ENCODE measurements around the gene MATN3. TPM values are rescaled to one million over a fixed set of nuclear protein-coding genes. Genes with fewer than 3 reads are reported as not detected.

MATN3 gene
- total RNA-seq, 1 experiment from 2014 or later: 13.5 TPM

DNA sequence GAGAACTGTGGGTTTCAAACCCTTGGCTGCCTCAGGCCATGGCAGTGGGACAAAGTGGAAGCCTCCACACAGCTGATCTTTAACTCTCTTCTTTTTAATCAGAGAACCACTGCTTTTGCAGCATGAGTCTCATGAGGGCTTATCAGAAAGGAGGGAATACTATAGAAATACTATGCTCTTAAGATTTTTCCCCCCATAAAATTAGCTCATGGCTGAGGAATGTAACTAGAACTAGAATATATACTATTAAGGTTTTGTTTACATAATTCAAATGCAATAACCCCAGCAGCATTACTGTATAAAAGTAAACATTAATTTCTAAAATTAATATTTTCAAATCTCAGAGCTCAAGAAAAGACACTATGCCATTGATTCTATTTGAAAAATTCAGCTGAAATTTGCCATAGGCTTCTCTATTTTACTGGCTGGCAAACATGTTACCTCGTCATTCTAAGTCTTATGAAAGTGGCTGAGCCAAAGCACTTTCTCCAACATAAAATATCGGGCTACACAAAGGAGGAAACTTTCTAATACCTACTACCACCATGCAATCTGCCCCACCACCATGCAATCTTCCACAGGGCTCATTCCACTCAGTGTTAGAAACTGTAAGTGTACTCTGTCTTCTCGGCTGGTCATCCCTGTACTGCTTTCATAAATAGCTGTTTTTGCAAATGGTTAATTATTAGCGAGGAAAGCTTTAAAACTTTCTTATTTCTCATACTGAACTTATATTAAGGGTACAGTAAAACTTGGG is 65.1 kb downstream of the MATN3 start:
- H2BK12ac ChIP-seq (ENCODE audit: insufficient read length, low read depth, low read length): no peak overlapping the region
- Mint-ChIP-seq H3K9me3 (no peaks in the 10 kb centered on the region), H3K36me3 (ENCODE audit: insufficient read depth in 1 of 3, low read depth in 3 of 3) (peaks cover 0 to 7% (median under 1%) of the 10 kb centered on the region in 3 experiments; a peak in 4 of 7 replicates), H3K4me3 (no peak overlapping the region), H3K4me1 (peaks cover 19 to 23% of the 10 kb centered on the region in 2 experiments), H3K27ac (no peak overlapping the region), H3K27me3 (ENCODE audit: low read depth) (no peaks in the 10 kb centered on the region)
- TF ChIP-seq, protein P1, sequence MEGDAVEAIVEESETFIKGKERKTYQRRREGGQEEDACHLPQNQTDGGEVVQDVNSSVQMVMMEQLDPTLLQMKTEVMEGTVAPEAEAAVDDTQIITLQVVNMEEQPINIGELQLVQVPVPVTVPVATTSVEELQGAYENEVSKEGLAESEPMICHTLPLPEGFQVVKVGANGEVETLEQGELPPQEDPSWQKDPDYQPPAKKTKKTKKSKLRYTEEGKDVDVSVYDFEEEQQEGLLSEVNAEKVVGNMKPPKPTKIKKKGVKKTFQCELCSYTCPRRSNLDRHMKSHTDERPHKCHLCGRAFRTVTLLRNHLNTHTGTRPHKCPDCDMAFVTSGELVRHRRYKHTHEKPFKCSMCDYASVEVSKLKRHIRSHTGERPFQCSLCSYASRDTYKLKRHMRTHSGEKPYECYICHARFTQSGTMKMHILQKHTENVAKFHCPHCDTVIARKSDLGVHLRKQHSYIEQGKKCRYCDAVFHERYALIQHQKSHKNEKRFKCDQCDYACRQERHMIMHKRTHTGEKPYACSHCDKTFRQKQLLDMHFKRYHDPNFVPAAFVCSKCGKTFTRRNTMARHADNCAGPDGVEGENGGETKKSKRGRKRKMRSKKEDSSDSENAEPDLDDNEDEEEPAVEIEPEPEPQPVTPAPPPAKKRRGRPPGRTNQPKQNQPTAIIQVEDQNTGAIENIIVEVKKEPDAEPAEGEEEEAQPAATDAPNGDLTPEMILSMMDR (conservative IDR thresholded peaks at IDR 0.05): no peak
- H3K9ac ChIP-seq (ENCODE audit: extremely low read depth, insufficient read length, low read length): no peak overlapping the region
- H2AK5ac ChIP-seq (ENCODE audit: insufficient read length, low read length): no peak overlapping the region
- H3K56ac ChIP-seq (ENCODE audit: insufficient read length, low read depth, low read length): no peak overlapping the region
- no peak overlapping the region for H3K4me2 ChIP-seq (ENCODE audit: insufficient read depth, insufficient read length, low read length)
- H2AFZ ChIP-seq (ENCODE audit: low read length): no peak overlapping the region
- 0 out of 2 replicates have a peak, but pooled peaks cover 3% of the 10 kb centered on the region for H3K4me1 ChIP-seq (ENCODE audit: insufficient read depth, low read length)
- H4K5ac ChIP-seq (ENCODE audit: insufficient read length, low read depth, low read length): no peak overlapping the region
- H3K23ac ChIP-seq (ENCODE audit: insufficient read length, low read depth, low read length): no peak overlapping the region
- no peaks in the 10 kb centered on the region for H4K20me1 ChIP-seq (ENCODE audit: control insufficient read depth, insufficient read depth, insufficient read length)
- no peak for DNase-seq
- no peak overlapping the region for H3T11ph ChIP-seq (ENCODE audit: low read length)
- H3K27me3 ChIP-seq (ENCODE audit: insufficient read depth, low read length): no peaks in the 10 kb centered on the region
- no peaks in the 10 kb centered on the region for H3K23me2 ChIP-seq (ENCODE audit: insufficient read length, low read depth, low read length, poor library complexity, severe bottlenecking)
- no peak overlapping the region for H3K4ac ChIP-seq (ENCODE audit: low read depth, low read length)
- H3K9me3 ChIP-seq (ENCODE audit: control insufficient read depth, low read depth, low read length): no peaks in the 10 kb centered on the region
- no peaks in the 10 kb centered on the region for H3K79me2 ChIP-seq (ENCODE audit: insufficient read depth, low read length)
- WGBS (ENCODE audit: extremely low coverage, insufficient read length, low lambda C conversion rate): no CpG with 5 or more reads among the region's 4 CpGs
- no peak overlapping the region for H2BK15ac ChIP-seq (ENCODE audit: low read depth, low read length)
- no peak overlapping the region for H2BK5ac ChIP-seq (ENCODE audit: insufficient read length, low read length)
- no peak overlapping the region for H2BK20ac ChIP-seq (ENCODE audit: low read depth, low read length, poor library complexity, severe bottlenecking)
- no peak overlapping the region for H4K8ac ChIP-seq (replicated peaks; ENCODE audit: insufficient read length, low read depth, low read length)
- no peaks in the 10 kb centered on the region for H3K79me1 ChIP-seq (ENCODE audit: insufficient read depth, low read depth, low read length, poor library complexity, severe bottlenecking)
- no peak overlapping the region for H3K14ac ChIP-seq (ENCODE audit: insufficient read depth, low read length)
- no peak overlapping the region for H3K18ac ChIP-seq (ENCODE audit: insufficient read length, low read depth, low read length)
- no peak overlapping the region for H4K91ac ChIP-seq (ENCODE audit: insufficient read length, low read depth, low read length)
- H3K27ac ChIP-seq (ENCODE audit: insufficient read length, low read depth, low read length): no peak overlapping the region
- H2BK120ac ChIP-seq (ENCODE audit: low read depth, low read length, poor library complexity, severe bottlenecking): no peak overlapping the region

Measured in H9 (cell line).